HG03066 (cell line): ENCODE data around the gene NFATC1.

Source experiments
- ATAC-seq: cut with Tn5 transposase; IDR thresholded peaks from one replicate; pipeline ENCODE4 v1.9.1; 2021; ENCODE audit warnings: low read depth; ENCODE audit not compliant: unreplicated experiment

The NFATC1 gene

GRCh38 chr18:79483971-79484491 lies 88.3 kb downstream of the NFATC1 start:
- no peak for ATAC-seq

GRCh38 chr18:79484661-79485621 lies 89.2 kb downstream of the NFATC1 start:
- no peak for ATAC-seq

GRCh38 chr18:79485788-79486355 lies 90.1 kb downstream of the NFATC1 start:
- ATAC-seq: no peak

- ATAC-seq: no peak
Measured at GRCh38 chr18:79486356-79487182, 90.8 kb downstream of the NFATC1 start.

- no peak for ATAC-seq
Measured at GRCh38 chr18:79487183-79487800, 91.6 kb downstream of the NFATC1 start.

GRCh38 chr18:79487801-79488201 lies 92.1 kb downstream of the NFATC1 start:
- ATAC-seq: no peak

- no peak for ATAC-seq
Measured at GRCh38 chr18:79488311-79489050, 92.8 kb downstream of the NFATC1 start.

- no peak for ATAC-seq
Measured at GRCh38 chr18:79489051-79489898, 93.5 kb downstream of the NFATC1 start.

- ATAC-seq: no peak
Measured at GRCh38 chr18:79489899-79490625, 94.3 kb downstream of the NFATC1 start.

- no peak for ATAC-seq
Measured at GRCh38 chr18:79490626-79491041, 94.9 kb downstream of the NFATC1 start.

- no peak for ATAC-seq
Measured at GRCh38 chr18:79491081-79491551, 95.4 kb downstream of the NFATC1 start.

- no peak for ATAC-seq
Measured at GRCh38 chr18:79493211-79493800, 97.6 kb downstream of the NFATC1 start.

GRCh38 chr18:79493801-79494211 lies 98.1 kb downstream of the NFATC1 start:
- no peak for ATAC-seq

- ATAC-seq: no peak
Measured at GRCh38 chr18:79494936-79495335, 99.2 kb downstream of the NFATC1 start.

GRCh38 chr18:79495591-79496071 lies 99.9 kb downstream of the NFATC1 start:
- no peak for ATAC-seq

- ATAC-seq: no peak
Measured at GRCh38 chr18:79496237-79496977, 100.7 kb downstream of the NFATC1 start.
